ENCODE results near the gene SLC13A5. TPM values are rescaled to one million over a fixed set of nuclear protein-coding genes. Genes with fewer than 3 reads are reported as not detected.

SLC13A5 gene
- polyA plus RNA-seq, 1 of the 3 experiments (the other 2 are of a cell fraction): not detected

- peaks cover 5% of the 10 kb centered on the region; the same call in 1 of the 2 replicates for H4K20me1 ChIP-seq (ENCODE audit: insufficient read depth)
- H3K9me3 ChIP-seq: no peaks in the 10 kb centered on the region
- H3K4me1 ChIP-seq (ENCODE audit: control insufficient read depth in 1 of 2, insufficient read depth in 2 of 2, low read depth in 1 of 2, low read length in 1 of 2): peaks cover 6 to 11% of the 10 kb centered on the region in 2 experiments; a peak in 2 of 4 replicates
- H3K79me2 ChIP-seq (ENCODE audit: insufficient read depth): peaks cover 12% of the 10 kb centered on the region
- H3K27me3 ChIP-seq (ENCODE audit: insufficient read depth): no peaks in the 10 kb centered on the region; the same call in 1 of the 2 replicates
- no peak overlapping the region for H3K27ac ChIP-seq (ENCODE audit: low read depth in 2 of 2, low read length in 1 of 2)
- H3K4me3 ChIP-seq (ENCODE audit: low read depth in 2 of 2, low read length in 1 of 2): no peak overlapping the region
- H3K9ac ChIP-seq: no peak overlapping the region
- peaks cover 0 to 2% of the 10 kb centered on the region in 2 experiments for H3K36me3 ChIP-seq (replicated peaks in 1 of 2; ENCODE audit: control insufficient read depth in 1 of 2, insufficient read depth in 2 of 2, low read length in 1 of 2)
- no peak overlapping the region for H2AFZ ChIP-seq (ENCODE audit: low read depth)
- CTCF ChIA-PET: interaction anchor here (1.1 kb wide), 1 partner anchor 12 kb away, joined by 3 read pairs; no protein-coding TSS in a partner anchor
- 90% methylated on average over 28 of the region's 46 CpGs for WGBS (ENCODE audit: low lambda C conversion rate)
- DNase-seq: no peak
- H3K9me2 ChIP-seq: no peaks in the 10 kb centered on the region
- TF ChIP-seq TAF1 (IDR thresholded peaks at IDR 0.05; ENCODE audit: borderline replicate concordance, low read depth, low read length): no peak
- H3K4me2 ChIP-seq: no peak overlapping the region
- POLR2A ChIA-PET: no interaction called here
- peaks cover 4% of the 10 kb centered on the region for H3F3A ChIP-seq (replicated peaks; ENCODE audit: insufficient read depth)
Observed at GRCh38 chr17:6654841-6655731, 58.1 kb downstream of the SLC13A5 start.

- peak; percentile 71 for DNase-seq
- Histone ChIP-seq H3K27me3 (ENCODE audit: insufficient read depth) (no peaks in the 10 kb centered on the region), H4K20me1 (ENCODE audit: insufficient read depth) (peaks cover 15% of the 10 kb centered on the region), H3K9me2 (no peaks in the 10 kb centered on the region), H3K4me3 (ENCODE audit: low read depth in 2 of 2, low read length in 1 of 2) (peak overlapping the region; percentile 65 to 96), H3K9ac (peak overlapping the region; percentile 91), H3K9me3 (no peaks in the 10 kb centered on the region), H2AFZ (ENCODE audit: low read depth) (peak overlapping the region; percentile 95), H3K4me1 (ENCODE audit: control insufficient read depth in 1 of 2, insufficient read depth in 2 of 2, low read depth in 1 of 2, low read length in 1 of 2) (peaks cover 8 to 13% of the 10 kb centered on the region in 2 experiments; a peak in 2 of 4 replicates), H3K4me2 (peak overlapping the region; percentile 80), H3K36me3 (replicated peaks in 1 of 2; ENCODE audit: control insufficient read depth in 1 of 2, insufficient read depth in 2 of 2, low read length in 1 of 2) (peaks cover 29 to 33% of the 10 kb centered on the region in 2 experiments), H3K27ac (ENCODE audit: low read depth in 2 of 2, low read length in 1 of 2) (peak overlapping the region in 1 of 2 experiments; percentile 81; a peak in 2 of 4 replicates), H3F3A (replicated peaks; ENCODE audit: insufficient read depth) (peaks cover 8% of the 10 kb centered on the region), H3K79me2 (ENCODE audit: insufficient read depth) (peaks cover 42% of the 10 kb centered on the region)
- TF ChIP-seq MAX (IDR thresholded peaks at IDR 0.05; ENCODE audit: low read depth) (peak; percentile 84), TCF12 (IDR thresholded peaks at IDR 0.05) (no peak)
- ChIA-PET CTCF (interaction anchor here (1.1 kb wide), 1 partner anchor 10 kb away, joined by 4 read pairs; no protein-coding TSS in a partner anchor), POLR2A (no interaction called here)
- WGBS (ENCODE audit: low lambda C conversion rate): 21% methylated on average over 13 of the region's 47 CpGs
Observed at GRCh38 chr17:6651919-6652452, 61.2 kb downstream of the SLC13A5 start.

GRCh38 chr17:6651354-6651918 lies 61.7 kb downstream of the SLC13A5 start, which contains the start of the genes C17orf100 and MED31:
Gene C17orf100 (plus strand): TSS chr17:6651762. CDS start chr17:6651914, 152 bp downstream.
Gene MED31 (minus strand): TSS chr17:6651605. CDS start chr17:6651528, 77 bp downstream.
- peaks cover 8 to 13% of the 10 kb centered on the region in 2 experiments; a peak in 2 of 4 replicates for H3K4me1 ChIP-seq (ENCODE audit: control insufficient read depth in 1 of 2, insufficient read depth in 2 of 2, low read depth in 1 of 2, low read length in 1 of 2)
- POLR2A ChIA-PET: interaction anchor here (1.0 kb wide), 1 partner anchor 12 kb away, joined by 3 read pairs; a partner anchor contains a TSS
- H3K4me3 ChIP-seq (ENCODE audit: low read depth in 2 of 2, low read length in 1 of 2): peak within 1 kb of the TSS; percentile 65 to 96
- H4K20me1 ChIP-seq (ENCODE audit: insufficient read depth): peaks cover 15% of the 10 kb centered on the region
- H3K36me3 ChIP-seq (replicated peaks in 1 of 2; ENCODE audit: control insufficient read depth in 1 of 2, insufficient read depth in 2 of 2, low read length in 1 of 2): peaks cover 30 to 35% of the 10 kb centered on the region in 2 experiments
- peaks cover 8% of the 10 kb centered on the region for H3F3A ChIP-seq (replicated peaks; ENCODE audit: insufficient read depth)
- H3K27ac ChIP-seq (ENCODE audit: low read depth in 2 of 2, low read length in 1 of 2): peak within 1 kb of the TSS; percentile 91 to 95
- DNase-seq: peak; percentile 99
- peaks cover 44% of the 10 kb centered on the region for H3K79me2 ChIP-seq (ENCODE audit: insufficient read depth)
- H3K9me2 ChIP-seq: no peaks in the 10 kb centered on the region
- 2% methylated on average over 25 of the region's 35 CpGs for WGBS (ENCODE audit: low lambda C conversion rate)
- peak within 1 kb of the TSS; percentile 91 for H3K9ac ChIP-seq
- H3K4me2 ChIP-seq: peak within 1 kb of the TSS; percentile 80
- no peaks in the 10 kb centered on the region for H3K9me3 ChIP-seq
- CTCF ChIA-PET: interaction anchor here (1.1 kb wide), 1 partner anchor 10 kb away, joined by 4 read pairs; no protein-coding TSS in a partner anchor
- H2AFZ ChIP-seq (ENCODE audit: low read depth): peak within 1 kb of the TSS; percentile 95
- H3K27me3 ChIP-seq (ENCODE audit: insufficient read depth): no peaks in the 10 kb centered on the region
- TF ChIP-seq USF2 (IDR thresholded peaks at IDR 0.05; ENCODE audit: borderline replicate concordance, low read depth, low read length) (no peak), RXRA (IDR thresholded peaks at IDR 0.05; ENCODE audit: borderline replicate concordance, low read depth) (no peak), MXI1 (IDR thresholded peaks at IDR 0.05; ENCODE audit: low read depth, low read length) (peak; percentile 83), CTCF (IDR thresholded peaks at IDR 0.05) (no peak), SMC3 (IDR thresholded peaks at IDR 0.05; ENCODE audit: low read depth, low read length) (no peak), RAD21 (IDR thresholded peaks at IDR 0.05; ENCODE audit: low read length) (no peak), JUND (IDR thresholded peaks at IDR 0.05) (no peak), NRF1 (IDR thresholded peaks at IDR 0.05; ENCODE audit: low read depth, low read length) (0 out of 2 replicates have a peak, but pooled peaks have one; percentile 8), YY1 (IDR thresholded peaks at IDR 0.05; ENCODE audit: low read depth) (peak; percentile 73; the same call in 1 of the 2 replicates), TAF1 (IDR thresholded peaks at IDR 0.05; ENCODE audit: borderline replicate concordance, low read depth, low read length) (peak; percentile 81), CHD2 (IDR thresholded peaks at IDR 0.05; ENCODE audit: low read length, partially characterized antibody) (peak; percentile 53), FOSL2 (IDR thresholded peaks at IDR 0.05; ENCODE audit: borderline replicate concordance, low read depth) (no peak)

All from SK-N-SH (cell line).